T-helper 1 cell treated with Interleukin-12 subunit alpha and Interleukin-12 subunit beta and Interleukin-4 antibody, amounts not matched to agents 30 μg/mL and 1 μg/mL, for 36 hours (primary cell): ENCODE data around the gene VRK3.

Experiments
- H3K27ac Mint-ChIP-seq: one replicate; pipeline ENCODE4 v1.8.0; 2021; ENCODE audit warnings: mild to moderate bottlenecking, mixed read lengths
- H3K27me3 Mint-ChIP-seq: one replicate; pipeline ENCODE4 v1.8.0; 2021; ENCODE audit warnings: low read depth, mixed read lengths
- H3K36me3 Mint-ChIP-seq: one replicate; pipeline ENCODE4 v1.8.0; 2021; ENCODE audit warnings: low read depth, mixed read lengths
- H3K4me1 Mint-ChIP-seq: one replicate; pipeline ENCODE4 v1.8.0; 2021; ENCODE audit warnings: low read depth, mixed read lengths
- H3K4me3 Mint-ChIP-seq: one replicate; pipeline ENCODE4 v1.8.0; 2021; ENCODE audit warnings: mild to moderate bottlenecking, moderate library complexity, mixed read lengths
- H3K9me3 Mint-ChIP-seq: one replicate; pipeline ENCODE4 v1.8.0; 2021; ENCODE audit warnings: mixed read lengths

The VRK3 gene

DNA sequence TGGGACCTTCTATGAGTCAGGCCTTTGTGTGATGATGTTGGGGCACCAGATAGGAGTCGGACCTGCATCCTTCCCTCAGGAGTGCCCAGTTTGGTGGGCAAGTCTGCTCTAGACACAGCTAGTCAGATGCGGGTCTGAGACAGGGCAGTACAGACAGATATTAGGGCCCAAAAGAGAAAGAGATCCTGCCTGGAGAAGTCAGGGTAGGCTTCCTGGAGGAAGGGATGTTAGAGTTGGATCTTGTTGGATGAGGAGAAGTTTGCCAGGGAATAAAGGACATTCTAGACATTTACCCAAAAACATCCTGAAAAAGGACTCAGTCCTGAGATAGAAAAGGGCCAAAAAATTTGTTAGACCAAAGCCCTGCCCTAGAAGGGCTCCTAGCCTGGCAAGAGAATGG, 17.2 kb downstream of the VRK3 start:
- Mint-ChIP-seq H3K27ac (no peak overlapping the region), H3K4me1 (peaks cover 16% of the 10 kb centered on the region), H3K27me3 (no peaks in the 10 kb centered on the region), H3K36me3 (peaks cover 38% of the 10 kb centered on the region), H3K9me3 (no peaks in the 10 kb centered on the region), H3K4me3 (no peak overlapping the region)

DNA sequence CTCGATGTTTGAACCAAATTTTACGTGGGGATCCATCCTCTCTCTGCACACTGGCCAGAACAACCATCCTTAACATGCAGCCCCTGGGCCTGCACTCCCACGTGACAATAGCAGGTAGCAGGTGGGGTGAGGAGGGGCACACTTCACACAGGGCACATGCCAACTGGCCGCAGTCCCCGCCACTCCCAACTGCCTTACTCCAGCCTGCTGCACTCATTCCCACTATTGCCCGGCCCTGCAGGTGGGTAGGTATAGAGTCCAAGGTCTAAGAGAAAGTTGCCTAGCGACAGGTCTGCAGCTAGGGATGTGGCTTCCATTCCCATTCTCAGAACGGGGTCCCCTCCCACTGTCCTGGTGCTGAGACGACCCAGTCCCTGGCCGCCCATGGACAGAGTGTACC, 18.0 kb downstream of the VRK3 start:
- Mint-ChIP-seq H3K27me3 (no peaks in the 10 kb centered on the region), H3K4me3 (no peak overlapping the region), H3K9me3 (no peaks in the 10 kb centered on the region), H3K36me3 (peaks cover 42% of the 10 kb centered on the region), H3K4me1 (peaks cover 19% of the 10 kb centered on the region), H3K27ac (no peak overlapping the region)

DNA sequence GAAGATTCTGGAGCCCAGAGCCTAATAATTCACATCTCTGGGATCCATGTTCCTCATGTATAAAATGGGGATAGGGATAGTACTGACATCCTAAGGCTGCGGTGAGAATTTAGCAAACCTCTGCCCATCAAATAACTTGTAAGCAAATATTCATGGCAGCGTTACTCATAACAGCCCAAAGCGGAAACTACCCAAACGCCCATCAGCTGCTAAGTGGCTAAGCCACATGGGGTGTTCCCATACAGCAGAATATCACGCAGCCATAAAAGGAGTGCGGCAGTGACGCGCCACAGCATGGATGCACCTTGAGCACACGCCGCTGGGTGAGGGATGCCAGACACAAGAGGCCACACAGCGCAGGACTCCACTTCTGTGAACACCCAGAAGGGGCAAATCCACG, 19.7 kb downstream of the VRK3 start:
- H3K27me3 Mint-ChIP-seq: no peaks in the 10 kb centered on the region
- H3K27ac Mint-ChIP-seq: no peak overlapping the region
- H3K36me3 Mint-ChIP-seq: peaks cover 47% of the 10 kb centered on the region

DNA sequence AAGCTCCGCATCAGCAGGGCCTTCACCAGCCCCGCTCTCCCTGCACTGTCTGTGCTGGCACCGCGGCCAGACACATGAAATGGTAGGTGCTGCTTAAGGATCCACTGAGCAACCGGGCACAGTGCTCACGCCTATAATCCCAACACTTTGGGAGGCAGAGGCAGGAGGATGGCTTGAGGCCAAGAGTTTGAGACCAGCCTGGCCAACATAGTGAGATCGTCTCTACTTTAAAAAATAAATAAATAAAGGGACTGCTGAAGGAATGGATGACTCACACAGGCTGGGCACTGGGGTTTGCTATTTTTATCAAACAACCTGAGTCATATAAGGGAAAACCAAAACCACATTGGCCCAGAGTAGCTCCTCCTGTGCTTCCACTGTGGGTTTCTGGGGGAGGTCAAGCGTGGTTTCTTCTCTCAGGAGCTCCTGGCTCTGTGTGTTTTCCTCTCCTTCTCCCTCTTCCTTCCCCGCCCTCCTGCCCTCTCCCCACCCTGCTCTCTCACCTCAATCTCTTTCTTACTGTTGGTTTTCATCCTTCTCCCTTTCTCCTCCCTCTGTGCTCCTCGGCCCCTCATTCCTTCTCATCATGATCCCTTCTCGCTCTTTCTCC, 21.3 kb downstream of the VRK3 start:
- peak overlapping the region; percentile 43 for H3K27ac Mint-ChIP-seq
- H3K4me1 Mint-ChIP-seq: peaks cover 19% of the 10 kb centered on the region
- H3K9me3 Mint-ChIP-seq: no peaks in the 10 kb centered on the region
- H3K4me3 Mint-ChIP-seq: peak overlapping the region; percentile 57
- peaks cover 52% of the 10 kb centered on the region for H3K36me3 Mint-ChIP-seq
- no peaks in the 10 kb centered on the region for H3K27me3 Mint-ChIP-seq

More for the DNA sequence above, 19.7 kb downstream of the VRK3 start:
- H3K9me3 Mint-ChIP-seq: no peaks in the 10 kb centered on the region
- H3K4me3 Mint-ChIP-seq: no peak overlapping the region
- peaks cover 19% of the 10 kb centered on the region for H3K4me1 Mint-ChIP-seq

DNA sequence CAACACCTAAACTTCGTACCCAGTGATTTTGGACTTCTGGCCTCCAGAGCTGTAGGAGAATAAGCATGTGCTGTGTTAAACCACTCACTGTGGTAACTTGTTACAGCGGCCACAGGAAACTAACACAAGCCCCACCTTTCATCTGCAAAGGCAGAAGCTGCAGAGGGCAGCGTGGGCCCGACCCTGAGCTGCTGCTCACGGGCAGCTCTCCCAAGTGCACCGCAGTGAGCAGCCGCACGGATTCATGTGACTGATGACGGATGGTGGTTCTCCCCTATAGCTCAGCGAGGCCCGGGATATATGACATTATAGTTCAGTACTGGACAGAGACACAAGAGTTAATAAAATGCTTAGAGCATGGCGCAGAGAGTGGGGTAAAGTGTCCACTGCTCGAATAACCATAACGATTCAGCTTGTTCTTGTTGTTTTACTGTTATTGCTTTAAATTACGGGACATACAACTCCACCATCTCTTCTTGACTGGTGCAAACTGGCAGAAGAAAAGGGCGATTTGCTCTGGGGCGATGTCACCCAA, 21.9 kb downstream of the VRK3 start:
- no peak overlapping the region for H3K27ac Mint-ChIP-seq
- no peaks in the 10 kb centered on the region for H3K27me3 Mint-ChIP-seq
- no peak overlapping the region for H3K4me3 Mint-ChIP-seq
- no peaks in the 10 kb centered on the region for H3K9me3 Mint-ChIP-seq
- H3K4me1 Mint-ChIP-seq: peaks cover 19% of the 10 kb centered on the region
- H3K36me3 Mint-ChIP-seq: peaks cover 49% of the 10 kb centered on the region

DNA sequence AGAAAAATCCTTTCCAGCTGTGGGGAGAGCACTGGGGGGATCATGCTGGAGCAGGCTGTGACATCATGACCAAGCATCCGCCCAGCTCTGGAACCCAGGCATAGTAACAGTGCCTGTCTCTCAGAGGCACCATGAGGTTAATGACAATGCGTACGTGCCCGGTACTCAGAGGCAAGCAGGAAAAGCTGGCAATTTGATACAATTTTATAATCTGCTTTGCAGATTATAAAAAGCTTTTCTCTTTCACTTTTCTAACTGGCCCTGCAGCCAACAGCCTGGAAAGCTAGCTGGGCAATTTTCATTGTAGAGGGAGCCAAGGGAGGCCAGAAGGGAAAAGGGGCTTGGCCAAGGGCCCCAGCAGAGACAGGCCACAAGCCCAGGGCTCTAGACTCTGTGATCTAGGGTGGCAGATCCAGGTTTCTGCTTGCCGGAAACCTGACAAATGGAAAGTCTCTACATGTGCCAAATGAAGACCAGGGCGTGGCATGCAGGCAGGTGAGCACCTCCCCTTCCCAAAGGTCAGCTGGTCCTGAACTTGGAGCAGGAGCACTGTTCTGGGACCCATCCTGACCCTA, 22.7 kb downstream of the VRK3 start:
- no peaks in the 10 kb centered on the region for H3K9me3 Mint-ChIP-seq
- no peak overlapping the region for H3K4me3 Mint-ChIP-seq
- H3K36me3 Mint-ChIP-seq: peaks cover 47% of the 10 kb centered on the region
- no peak overlapping the region for H3K27ac Mint-ChIP-seq
- H3K4me1 Mint-ChIP-seq: peaks cover 21% of the 10 kb centered on the region
- H3K27me3 Mint-ChIP-seq: no peaks in the 10 kb centered on the region

DNA sequence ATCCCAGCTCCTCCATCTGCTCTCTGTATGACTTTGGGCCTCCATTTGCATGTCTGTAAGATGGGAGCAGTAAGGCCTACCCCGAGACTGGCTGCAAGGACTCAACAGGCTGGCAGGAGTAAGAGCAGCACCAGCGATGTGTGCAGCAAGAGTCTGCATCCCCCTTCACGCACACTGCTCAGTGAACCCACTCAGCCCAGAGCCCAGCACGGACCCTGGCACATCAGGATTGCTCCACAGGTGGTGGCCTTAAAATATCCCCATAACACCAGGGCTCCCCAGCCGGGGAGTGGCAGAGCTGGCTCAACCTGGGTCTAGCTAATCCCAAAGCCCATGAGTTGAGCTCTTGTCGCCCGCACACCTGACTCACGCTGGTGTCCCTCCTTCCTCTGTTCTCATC, 23.4 kb downstream of the VRK3 start:
- H3K36me3 Mint-ChIP-seq: peaks cover 42% of the 10 kb centered on the region
- no peaks in the 10 kb centered on the region for H3K27me3 Mint-ChIP-seq
- H3K9me3 Mint-ChIP-seq: no peaks in the 10 kb centered on the region
- no peak overlapping the region for H3K4me3 Mint-ChIP-seq
- peaks cover 21% of the 10 kb centered on the region for H3K4me1 Mint-ChIP-seq
- no peak overlapping the region for H3K27ac Mint-ChIP-seq

DNA sequence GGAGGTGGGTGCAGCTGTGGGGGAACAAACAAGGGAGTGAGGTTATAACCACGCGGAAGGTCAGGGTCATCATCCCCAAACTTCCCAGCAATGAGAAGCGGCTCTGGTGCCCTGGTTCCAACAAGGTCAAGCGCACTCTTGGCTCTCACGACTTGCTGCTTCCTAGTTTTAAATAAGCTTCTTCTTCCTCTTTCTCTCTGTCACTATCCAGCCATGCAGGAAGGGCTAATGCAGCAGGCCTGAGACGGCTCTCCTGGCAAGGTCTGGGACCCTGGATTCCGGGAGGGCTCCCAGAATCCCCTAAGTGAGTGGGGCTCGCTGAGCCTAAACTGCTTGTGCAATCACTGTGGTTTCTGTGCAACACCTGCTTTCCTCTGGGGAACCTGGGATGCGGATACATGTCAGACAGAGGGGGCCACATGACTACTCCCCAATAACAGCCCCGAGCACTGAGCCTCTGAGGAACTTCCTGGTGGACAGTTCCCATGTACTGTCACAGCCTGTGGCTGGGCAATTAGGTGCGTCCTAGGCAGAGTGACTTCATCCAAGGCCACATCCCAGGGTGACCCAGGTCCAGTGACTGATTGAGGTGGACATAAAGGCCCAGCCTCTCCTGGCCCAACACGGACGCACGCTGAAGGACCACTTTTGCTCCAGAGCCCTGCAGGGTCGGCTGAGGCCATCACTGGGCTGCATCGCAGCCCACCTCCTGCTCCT, 24.2 kb downstream of the VRK3 start:
- peaks cover 43% of the 10 kb centered on the region for H3K36me3 Mint-ChIP-seq
- H3K4me1 Mint-ChIP-seq: peaks cover 21% of the 10 kb centered on the region

DNA sequence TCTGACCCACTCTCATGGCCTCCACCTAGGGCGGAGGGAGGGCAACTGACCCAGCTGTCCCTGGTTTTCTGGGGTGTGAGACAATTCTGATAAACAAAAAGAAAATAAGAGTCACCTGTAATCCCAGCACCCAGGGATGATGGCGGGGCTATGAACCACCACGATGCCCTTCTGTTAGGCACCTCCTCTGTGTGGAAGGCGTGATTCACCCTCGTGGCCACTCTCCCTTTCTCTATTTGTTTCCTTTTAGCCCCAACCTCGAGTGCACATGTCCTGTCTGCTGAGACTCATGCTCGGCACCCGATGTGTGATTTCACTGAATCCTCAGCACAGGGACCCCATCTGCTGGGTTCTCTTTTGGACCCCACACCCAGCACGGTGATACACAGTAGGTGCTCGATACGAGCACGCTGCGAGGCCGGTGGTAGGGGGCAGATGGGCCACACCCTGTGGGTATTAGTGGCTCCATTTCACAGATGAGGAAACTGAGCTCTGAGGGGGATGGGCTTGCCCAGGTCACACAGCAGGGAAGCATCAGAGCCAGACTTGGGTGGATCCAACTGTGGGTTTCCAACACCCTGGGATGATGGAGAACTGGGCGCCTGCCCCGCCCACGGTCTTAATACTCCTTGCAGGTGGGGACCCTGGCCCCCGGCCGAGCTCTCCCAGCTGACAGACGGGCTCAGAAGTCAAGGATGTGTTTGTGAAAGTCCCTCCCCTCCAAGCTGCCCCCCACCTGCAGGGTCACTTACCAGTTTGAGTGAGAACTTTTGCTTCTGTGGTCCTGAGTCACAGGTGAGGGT, 24.9 kb downstream of the VRK3 start:
- Mint-ChIP-seq H3K36me3 (peaks cover 41% of the 10 kb centered on the region), H3K27me3 (no peaks in the 10 kb centered on the region), H3K27ac (no peak overlapping the region), H3K4me1 (peaks cover 21% of the 10 kb centered on the region), H3K9me3 (no peaks in the 10 kb centered on the region), H3K4me3 (no peak overlapping the region)

More for the DNA sequence above, 24.2 kb downstream of the VRK3 start:
- H3K4me3 Mint-ChIP-seq: no peak overlapping the region
- H3K27ac Mint-ChIP-seq: no peak overlapping the region
- no peaks in the 10 kb centered on the region for H3K9me3 Mint-ChIP-seq
- no peaks in the 10 kb centered on the region for H3K27me3 Mint-ChIP-seq

DNA sequence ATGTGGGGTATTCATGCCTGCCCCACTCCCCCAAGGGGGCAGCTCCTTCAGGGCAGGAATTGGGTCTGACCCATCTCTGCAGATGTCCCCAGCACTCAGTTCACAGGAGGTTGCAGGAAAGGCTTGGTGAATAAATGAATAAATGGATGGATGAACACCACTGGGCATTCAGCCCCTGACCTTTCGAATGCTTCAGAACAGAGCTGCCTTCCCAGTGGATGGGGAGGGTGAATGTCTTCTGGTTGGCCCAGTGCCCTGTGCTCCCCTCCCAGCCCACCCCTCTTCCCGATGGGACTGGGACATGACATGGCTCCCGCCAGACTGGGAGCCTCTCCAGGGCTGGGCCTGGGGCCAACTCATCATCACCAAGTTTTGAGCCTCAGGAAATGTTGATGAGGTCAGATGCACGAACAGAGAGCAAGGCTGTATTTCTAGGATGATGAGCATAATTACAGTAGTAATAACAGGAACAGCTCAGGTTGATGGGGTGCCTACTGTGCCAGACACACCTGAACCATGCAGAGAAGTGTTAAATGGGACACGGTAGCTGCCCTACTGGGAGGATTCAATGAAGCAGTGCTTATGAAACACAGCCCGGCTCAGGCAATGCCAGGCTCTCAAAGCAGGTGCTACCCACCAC, 25.7 kb downstream of the VRK3 start:
- peaks cover 17% of the 10 kb centered on the region for H3K4me1 Mint-ChIP-seq

DNA sequence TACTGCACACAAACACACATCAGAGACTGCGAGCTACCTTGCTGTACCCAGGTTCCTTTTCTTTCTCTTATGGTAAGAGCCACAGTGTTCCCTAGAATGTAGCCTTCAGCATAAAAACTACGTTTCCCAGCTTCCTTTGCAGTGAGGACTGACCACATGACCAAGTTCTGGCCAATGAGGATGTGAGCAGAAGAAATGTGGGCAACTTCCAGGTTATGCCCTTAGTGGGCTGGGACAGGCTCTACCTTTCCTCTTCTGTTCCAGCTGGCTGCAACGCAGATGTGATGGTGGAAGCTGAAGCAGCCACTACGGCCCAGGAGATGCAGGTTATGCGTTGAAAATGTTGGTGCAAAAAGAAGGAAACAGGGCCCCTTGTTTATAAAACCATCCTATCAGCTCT, 27.5 kb downstream of the VRK3 start:
- H3K27ac Mint-ChIP-seq: no peak overlapping the region
- peaks cover 39% of the 10 kb centered on the region for H3K36me3 Mint-ChIP-seq
- peaks cover 4% of the 10 kb centered on the region for H3K4me1 Mint-ChIP-seq
- no peak overlapping the region for H3K4me3 Mint-ChIP-seq
- H3K9me3 Mint-ChIP-seq: no peaks in the 10 kb centered on the region
- H3K27me3 Mint-ChIP-seq: no peaks in the 10 kb centered on the region

More for the DNA sequence above, 25.7 kb downstream of the VRK3 start:
- H3K36me3 Mint-ChIP-seq: peaks cover 40% of the 10 kb centered on the region
- no peak overlapping the region for H3K27ac Mint-ChIP-seq
- H3K4me3 Mint-ChIP-seq: no peak overlapping the region
- no peaks in the 10 kb centered on the region for H3K9me3 Mint-ChIP-seq
- no peaks in the 10 kb centered on the region for H3K27me3 Mint-ChIP-seq

DNA sequence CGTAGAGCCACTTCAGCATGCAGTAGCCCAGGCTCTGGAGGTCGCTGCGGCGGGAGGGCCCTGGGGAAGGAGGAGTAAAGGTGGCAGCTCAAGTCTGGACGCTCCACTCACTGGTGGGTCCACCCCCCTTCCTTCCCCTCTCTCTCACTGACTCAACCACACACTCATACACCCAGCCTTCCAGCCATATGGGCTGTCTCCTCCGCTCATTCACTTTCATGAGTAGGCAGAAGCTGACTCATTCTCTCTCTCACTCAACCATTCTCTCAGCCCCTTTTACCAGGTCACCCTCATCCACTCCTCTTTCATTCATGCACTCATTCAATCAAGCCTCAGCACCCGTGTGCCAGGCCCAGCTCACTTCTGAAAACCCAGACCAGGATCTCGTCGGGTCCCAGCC, 36.7 kb downstream of the VRK3 start:
- peaks cover 5% of the 10 kb centered on the region for H3K4me1 Mint-ChIP-seq
- no peaks in the 10 kb centered on the region for H3K27me3 Mint-ChIP-seq
- peaks cover 38% of the 10 kb centered on the region for H3K36me3 Mint-ChIP-seq
- H3K27ac Mint-ChIP-seq: no peak overlapping the region
- H3K4me3 Mint-ChIP-seq: no peak overlapping the region
- no peaks in the 10 kb centered on the region for H3K9me3 Mint-ChIP-seq

DNA sequence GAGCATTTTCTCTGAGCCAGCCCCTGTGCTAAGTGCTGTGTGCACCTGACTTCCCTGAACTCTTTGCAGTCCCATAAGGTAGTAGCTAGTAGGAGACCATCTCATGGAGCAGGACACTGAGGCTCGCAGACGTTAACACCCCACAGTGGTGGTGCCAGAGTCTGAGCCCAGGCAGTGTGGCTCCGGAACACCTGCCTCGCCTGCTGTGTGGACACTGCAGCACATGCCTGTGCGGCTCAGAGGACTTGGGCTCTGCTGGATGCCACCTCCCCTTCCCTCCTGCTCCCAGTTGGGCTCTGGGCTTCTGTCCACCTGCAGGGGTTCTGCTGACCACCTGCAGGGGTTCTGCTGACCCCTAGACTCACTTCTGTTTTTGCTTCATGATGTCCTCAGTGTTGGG, 37.2 kb downstream of the VRK3 start:
- Mint-ChIP-seq H3K36me3 (peaks cover 38% of the 10 kb centered on the region), H3K27ac (no peak overlapping the region), H3K27me3 (no peaks in the 10 kb centered on the region), H3K4me1 (peaks cover 5% of the 10 kb centered on the region), H3K4me3 (no peak overlapping the region), H3K9me3 (no peaks in the 10 kb centered on the region)

DNA sequence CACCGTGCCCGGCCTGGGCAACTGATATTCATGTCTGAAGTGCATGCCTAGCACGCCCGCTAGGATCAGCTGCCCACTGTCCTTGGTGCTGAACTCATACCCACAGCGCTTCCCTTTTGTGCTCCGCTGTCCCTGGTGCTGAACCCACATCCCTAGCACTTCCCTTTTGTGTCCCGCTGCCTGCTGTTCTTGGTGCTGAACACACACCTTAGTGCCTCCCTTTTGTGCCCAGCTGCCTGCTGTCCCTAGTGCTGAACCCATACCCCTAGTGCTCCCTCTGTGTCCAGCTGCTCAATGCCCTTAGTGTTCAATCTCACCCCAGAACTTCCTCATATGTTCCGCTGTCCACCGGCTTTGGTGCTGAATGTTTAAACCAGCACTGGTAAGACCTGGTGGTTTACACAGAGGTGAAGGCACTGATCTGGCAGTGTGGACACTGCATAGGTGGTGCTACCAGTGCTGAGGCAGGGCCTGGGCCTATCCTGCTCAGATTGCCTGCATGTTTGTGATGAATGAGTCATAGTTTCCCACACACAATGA, 37.9 kb downstream of the VRK3 start:
- H3K4me1 Mint-ChIP-seq: peaks cover 6% of the 10 kb centered on the region
- no peaks in the 10 kb centered on the region for H3K9me3 Mint-ChIP-seq
- peaks cover 32% of the 10 kb centered on the region for H3K36me3 Mint-ChIP-seq
- no peak overlapping the region for H3K4me3 Mint-ChIP-seq
- H3K27ac Mint-ChIP-seq: no peak overlapping the region
- H3K27me3 Mint-ChIP-seq: no peaks in the 10 kb centered on the region
